ENCODE data around the gene ARL6.

Gene ARL6, protein sequence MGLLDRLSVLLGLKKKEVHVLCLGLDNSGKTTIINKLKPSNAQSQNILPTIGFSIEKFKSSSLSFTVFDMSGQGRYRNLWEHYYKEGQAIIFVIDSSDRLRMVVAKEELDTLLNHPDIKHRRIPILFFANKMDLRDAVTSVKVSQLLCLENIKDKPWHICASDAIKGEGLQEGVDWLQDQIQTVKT

DNA sequence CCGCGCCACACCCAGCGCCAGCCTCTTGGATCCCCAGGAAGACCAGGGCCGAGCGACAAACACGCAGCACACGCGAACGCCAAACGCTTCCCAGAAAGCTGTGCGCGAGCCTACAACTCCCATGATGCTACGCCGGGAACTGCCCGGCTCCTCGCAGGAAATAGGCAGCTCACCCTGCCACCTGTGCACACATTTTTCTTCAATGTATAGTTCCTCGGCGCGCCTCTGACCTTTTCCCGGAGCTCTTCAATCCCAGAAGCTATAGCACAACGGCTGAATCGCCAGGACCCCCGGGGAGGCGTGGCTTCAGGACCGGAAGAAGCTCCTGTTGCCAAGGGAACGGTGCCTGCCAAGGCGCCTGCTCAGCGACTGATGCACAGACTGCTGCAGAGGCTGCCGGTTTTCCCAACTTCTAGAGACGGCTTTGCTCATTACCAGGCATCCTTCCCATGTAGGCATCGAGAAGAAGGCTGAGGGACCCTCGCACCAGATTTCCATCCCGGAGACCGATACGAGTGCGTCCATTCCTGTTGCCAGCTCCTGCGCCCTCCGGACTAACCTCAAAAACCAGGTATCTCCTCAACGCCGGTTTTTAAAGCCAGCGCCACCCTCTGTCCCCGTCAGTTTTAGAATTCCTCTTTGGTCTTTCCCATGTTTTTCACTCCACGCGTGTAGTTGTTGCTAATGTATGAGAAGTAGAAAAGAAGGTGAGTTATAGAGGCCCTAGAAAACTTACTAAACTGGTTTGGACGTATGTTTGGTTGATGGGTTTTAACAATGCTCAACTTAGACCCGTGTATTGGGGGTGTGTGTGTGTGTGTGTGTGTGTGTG is at the start of gene ARL6:
Gene ARL6 (plus strand): TSS at position 352 of the 832 bp plus-strand sequence. CDS start 3,350 bp downstream, outside the sequence.
- H3K27me3 ChIP-seq: peaks cover 22% of the 10 kb centered on the region
- TF ChIP-seq, protein P1, sequence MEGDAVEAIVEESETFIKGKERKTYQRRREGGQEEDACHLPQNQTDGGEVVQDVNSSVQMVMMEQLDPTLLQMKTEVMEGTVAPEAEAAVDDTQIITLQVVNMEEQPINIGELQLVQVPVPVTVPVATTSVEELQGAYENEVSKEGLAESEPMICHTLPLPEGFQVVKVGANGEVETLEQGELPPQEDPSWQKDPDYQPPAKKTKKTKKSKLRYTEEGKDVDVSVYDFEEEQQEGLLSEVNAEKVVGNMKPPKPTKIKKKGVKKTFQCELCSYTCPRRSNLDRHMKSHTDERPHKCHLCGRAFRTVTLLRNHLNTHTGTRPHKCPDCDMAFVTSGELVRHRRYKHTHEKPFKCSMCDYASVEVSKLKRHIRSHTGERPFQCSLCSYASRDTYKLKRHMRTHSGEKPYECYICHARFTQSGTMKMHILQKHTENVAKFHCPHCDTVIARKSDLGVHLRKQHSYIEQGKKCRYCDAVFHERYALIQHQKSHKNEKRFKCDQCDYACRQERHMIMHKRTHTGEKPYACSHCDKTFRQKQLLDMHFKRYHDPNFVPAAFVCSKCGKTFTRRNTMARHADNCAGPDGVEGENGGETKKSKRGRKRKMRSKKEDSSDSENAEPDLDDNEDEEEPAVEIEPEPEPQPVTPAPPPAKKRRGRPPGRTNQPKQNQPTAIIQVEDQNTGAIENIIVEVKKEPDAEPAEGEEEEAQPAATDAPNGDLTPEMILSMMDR (IDR thresholded peaks at IDR 0.05): no peak

DNA sequence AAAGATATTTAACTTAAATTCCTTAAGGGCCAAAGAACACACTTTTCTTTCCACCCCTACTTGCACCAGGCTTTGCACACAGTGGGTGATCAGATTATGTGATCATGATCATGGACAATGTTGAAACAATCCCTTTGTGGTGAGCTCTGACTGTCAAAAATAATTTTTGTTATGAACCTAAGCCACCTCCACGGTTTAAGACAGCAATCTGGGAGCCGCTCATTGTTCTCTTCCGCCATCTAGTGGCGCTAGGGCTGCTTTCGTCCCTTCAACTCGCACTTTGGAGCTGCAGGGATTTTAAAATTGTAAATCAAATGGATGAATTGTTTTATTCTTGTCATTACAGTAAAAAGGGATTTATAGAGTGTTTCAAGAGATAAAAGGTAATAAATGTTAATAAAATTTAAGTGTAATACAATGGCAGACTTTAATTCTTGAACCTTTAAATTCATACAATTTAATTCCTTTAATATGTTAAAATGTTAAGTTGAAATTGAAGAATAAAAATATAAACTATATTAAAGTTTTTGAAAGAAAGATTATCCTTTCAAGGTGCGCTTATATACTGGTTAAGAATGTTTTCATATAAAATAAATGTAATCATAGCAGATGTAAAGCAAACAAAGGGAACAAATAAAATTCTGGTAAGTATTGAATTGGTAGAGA is 45.3 kb upstream of the ARL6 start:
- Histone ChIP-seq H3K36me3 (no peaks in the 10 kb centered on the region), H3K4me3 (ENCODE audit: low read depth in 1 of 2, low read length in 1 of 2) (no peak overlapping the region), H3K9me3 (no peaks in the 10 kb centered on the region)

More for the DNA sequence above, at the start of gene ARL6:
- no peaks in the 10 kb centered on the region for H3K9me3 ChIP-seq
- H3K4me1 ChIP-seq (ENCODE audit: control insufficient read depth in 1 of 2, insufficient read depth in 1 of 2, low read depth in 1 of 2, low read length in 1 of 2): peaks cover 3 to 16% of the 10 kb centered on the region in 2 experiments
- H3K36me3 ChIP-seq: no peaks in the 10 kb centered on the region
- H3K4me3 ChIP-seq (ENCODE audit: low read depth in 1 of 2, low read length in 1 of 2): peak within 1 kb of the TSS; percentile 78 to 79
- H3K27ac ChIP-seq: peak within 1 kb of the TSS; percentile 49

DNA sequence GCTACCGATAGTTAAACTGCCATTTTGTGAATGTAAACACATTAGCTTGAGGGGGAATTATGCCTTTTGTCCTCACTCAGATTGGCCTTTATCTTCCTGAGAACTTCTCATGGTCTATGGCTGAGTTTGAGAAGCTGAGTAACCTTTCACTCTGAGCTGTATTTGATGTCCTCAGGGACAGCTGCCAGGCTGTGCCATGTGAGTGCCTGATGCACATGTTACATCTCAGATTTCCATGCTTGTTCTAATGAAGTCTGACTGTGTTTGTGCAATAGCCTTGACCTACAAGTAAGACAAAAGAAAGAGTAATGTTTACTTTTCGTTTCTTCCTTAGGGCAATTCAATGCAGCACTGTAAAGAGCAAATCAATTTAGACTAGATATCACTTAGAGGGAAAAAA is 44.1 kb upstream of the ARL6 start:
- TF ChIP-seq, protein P1 (IDR thresholded peaks at IDR 0.05): no peak
- no peak overlapping the region for H3K27ac ChIP-seq
- H3K4me1 ChIP-seq (ENCODE audit: control insufficient read depth in 1 of 2, insufficient read depth in 1 of 2, low read depth in 1 of 2, low read length in 1 of 2): no peaks in the 10 kb centered on the region
- no peak overlapping the region for H3K4me3 ChIP-seq (ENCODE audit: low read depth in 1 of 2, low read length in 1 of 2)
- no peaks in the 10 kb centered on the region for H3K36me3 ChIP-seq
- H3K27me3 ChIP-seq: peaks cover 24% of the 10 kb centered on the region
- no peaks in the 10 kb centered on the region for H3K9me3 ChIP-seq

More for the DNA sequence above, 45.3 kb upstream of the ARL6 start:
- no peak overlapping the region for H3K27ac ChIP-seq
- TF ChIP-seq, protein P1 (IDR thresholded peaks at IDR 0.05): no peak
- H3K4me1 ChIP-seq (ENCODE audit: control insufficient read depth in 1 of 2, insufficient read depth in 1 of 2, low read depth in 1 of 2, low read length in 1 of 2): no peaks in the 10 kb centered on the region
- peaks cover 24% of the 10 kb centered on the region for H3K27me3 ChIP-seq

DNA sequence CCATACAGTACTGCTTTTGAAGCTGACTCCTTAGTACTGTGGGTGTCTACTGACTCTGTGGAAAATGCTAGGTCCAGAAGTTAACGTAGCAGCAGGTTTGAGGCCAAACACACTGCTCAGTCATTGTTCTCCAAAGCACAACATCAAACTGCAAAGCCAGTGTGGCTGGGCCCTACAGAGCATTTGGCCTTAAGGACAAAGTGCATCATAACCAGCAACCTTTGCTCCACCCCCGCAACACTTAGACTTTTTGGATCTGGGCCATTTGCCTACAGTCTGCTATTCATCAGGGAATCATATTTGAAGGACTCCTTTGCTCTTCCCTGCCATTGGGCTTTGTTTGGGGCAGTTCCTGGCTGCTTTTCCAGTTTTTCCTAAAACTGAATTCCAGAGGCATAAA is 43.1 kb upstream of the ARL6 start:
- Histone ChIP-seq H3K27ac (no peak overlapping the region), H3K36me3 (no peaks in the 10 kb centered on the region), H3K9me3 (no peaks in the 10 kb centered on the region), H3K4me3 (ENCODE audit: low read depth in 1 of 2, low read length in 1 of 2) (no peak overlapping the region), H3K27me3 (peaks cover 24% of the 10 kb centered on the region), H3K4me1 (ENCODE audit: control insufficient read depth in 1 of 2, insufficient read depth in 1 of 2, low read depth in 1 of 2, low read length in 1 of 2) (no peaks in the 10 kb centered on the region)
- TF ChIP-seq, protein P1 (IDR thresholded peaks at IDR 0.05): no peak

DNA sequence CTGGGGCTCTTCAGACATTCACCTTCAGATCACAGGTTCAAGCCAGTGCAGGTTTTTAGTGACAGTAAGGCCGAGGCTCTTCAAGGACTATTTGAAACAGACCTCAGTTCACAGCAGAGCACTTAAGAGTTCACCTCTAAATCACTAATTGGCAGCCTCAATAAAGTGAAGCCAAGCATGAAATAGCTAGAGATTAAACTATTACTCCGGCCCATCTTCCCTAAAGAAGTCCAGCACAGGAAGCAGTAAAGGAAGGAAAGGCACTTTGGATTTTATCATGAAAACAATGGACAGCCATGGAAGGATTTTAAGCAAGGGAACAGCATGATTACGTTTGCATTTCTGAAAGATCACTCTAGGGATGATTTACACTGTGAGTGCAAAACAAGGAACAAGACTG is 27.6 kb upstream of the ARL6 start:
- no peaks in the 10 kb centered on the region for H3K27me3 ChIP-seq
- H3K27ac ChIP-seq: no peak overlapping the region
- H3K9me3 ChIP-seq: no peaks in the 10 kb centered on the region
- H3K4me3 ChIP-seq (ENCODE audit: low read depth in 1 of 2, low read length in 1 of 2): no peak overlapping the region
- TF ChIP-seq, protein P1 (IDR thresholded peaks at IDR 0.05): no peak
- no peaks in the 10 kb centered on the region for H3K4me1 ChIP-seq (ENCODE audit: control insufficient read depth in 1 of 2, insufficient read depth in 1 of 2, low read depth in 1 of 2, low read length in 1 of 2)
- no peaks in the 10 kb centered on the region for H3K36me3 ChIP-seq
